ENCODE results near the gene GRIA3.

GRCh38 chrX:123215397-123216089 is 31.5 kb downstream of the GRIA3 start:
- TF ChIP-seq, protein P1, sequence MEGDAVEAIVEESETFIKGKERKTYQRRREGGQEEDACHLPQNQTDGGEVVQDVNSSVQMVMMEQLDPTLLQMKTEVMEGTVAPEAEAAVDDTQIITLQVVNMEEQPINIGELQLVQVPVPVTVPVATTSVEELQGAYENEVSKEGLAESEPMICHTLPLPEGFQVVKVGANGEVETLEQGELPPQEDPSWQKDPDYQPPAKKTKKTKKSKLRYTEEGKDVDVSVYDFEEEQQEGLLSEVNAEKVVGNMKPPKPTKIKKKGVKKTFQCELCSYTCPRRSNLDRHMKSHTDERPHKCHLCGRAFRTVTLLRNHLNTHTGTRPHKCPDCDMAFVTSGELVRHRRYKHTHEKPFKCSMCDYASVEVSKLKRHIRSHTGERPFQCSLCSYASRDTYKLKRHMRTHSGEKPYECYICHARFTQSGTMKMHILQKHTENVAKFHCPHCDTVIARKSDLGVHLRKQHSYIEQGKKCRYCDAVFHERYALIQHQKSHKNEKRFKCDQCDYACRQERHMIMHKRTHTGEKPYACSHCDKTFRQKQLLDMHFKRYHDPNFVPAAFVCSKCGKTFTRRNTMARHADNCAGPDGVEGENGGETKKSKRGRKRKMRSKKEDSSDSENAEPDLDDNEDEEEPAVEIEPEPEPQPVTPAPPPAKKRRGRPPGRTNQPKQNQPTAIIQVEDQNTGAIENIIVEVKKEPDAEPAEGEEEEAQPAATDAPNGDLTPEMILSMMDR (IDR thresholded peaks at IDR 0.05) = no peak
- TF ChIP-seq ZFX (IDR thresholded peaks at IDR 0.05; ENCODE audit: borderline replicate concordance) = no peak
